ENCODE results near the gene UBTD2. TPM values are rescaled to one million over a fixed set of nuclear protein-coding genes. Genes with fewer than 3 reads are reported as not detected.

The UBTD2 gene
- total and polyA plus RNA-seq, 2 of the 4 experiments (the other 2 are of a cell fraction), result 11.2 to 20.6 TPM

DNA sequence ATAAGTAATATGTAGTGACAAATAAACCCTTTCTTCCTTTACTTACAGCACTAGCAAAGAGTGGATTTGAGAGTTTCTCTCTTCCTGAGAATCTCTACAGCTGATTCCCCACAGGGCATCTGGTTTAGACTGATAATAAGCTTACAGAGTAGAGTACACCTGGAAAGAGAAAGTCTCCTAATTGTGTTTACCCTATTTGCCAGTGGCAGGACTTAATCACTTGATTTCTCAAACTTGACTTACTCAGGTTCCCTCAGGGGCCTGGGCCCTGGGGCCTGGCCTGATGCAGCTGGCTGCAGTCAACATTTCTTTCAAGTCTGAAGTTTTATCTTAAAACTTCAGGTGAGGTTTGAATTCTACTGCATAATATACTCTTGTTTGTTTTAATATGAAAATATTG, 38.0 kb upstream of the UBTD2 start:
- H4K8ac ChIP-seq (ENCODE audit: low read depth in 2 of 2, low read length in 2 of 2), result no peak overlapping the region
- H3K4ac ChIP-seq (ENCODE audit: low read depth, low read length), result no peak overlapping the region
- no peak overlapping the region for H2AFZ ChIP-seq (replicated peaks; ENCODE audit: low read length, poor library complexity)
- no peaks in the 10 kb centered on the region for H3K36me3 ChIP-seq (ENCODE audit: control insufficient read depth, insufficient read depth, low read length)
- no peak overlapping the region for H2BK15ac ChIP-seq (ENCODE audit: low read depth, low read length)
- ChIA-PET CTCF (no interaction called here), POLR2A (ENCODE audit: unreplicated experiment) (no interaction called here)
- no peak for ATAC-seq (ENCODE audit: low read depth)
- no peak overlapping the region for H2AK9ac ChIP-seq (replicated peaks; ENCODE audit: low read depth, low read length, poor library complexity)
- no peak overlapping the region for H3K14ac ChIP-seq (replicated peaks; ENCODE audit: low read depth, low read length)
- H3K4me1 ChIP-seq (ENCODE audit: control insufficient read depth, insufficient read depth, low read length), result no peaks in the 10 kb centered on the region
- H3K4me2 ChIP-seq (ENCODE audit: low read depth, low read length), result no peak overlapping the region
- no peak overlapping the region for H2AK5ac ChIP-seq (ENCODE audit: low read depth, low read length)
- no peak overlapping the region for H3K18ac ChIP-seq (ENCODE audit: low read depth, low read length)
- H2BK5ac ChIP-seq (ENCODE audit: low read depth, low read length, poor library complexity, severe bottlenecking), result no peak overlapping the region
- no peak overlapping the region for H3K9ac ChIP-seq (ENCODE audit: low read depth, low read length)
- H3K27me3 ChIP-seq (ENCODE audit: control insufficient read depth, insufficient read depth, low read length), result no peaks in the 10 kb centered on the region
- H4K20me1 ChIP-seq (ENCODE audit: insufficient read depth, low read length), result no peaks in the 10 kb centered on the region
- H4K5ac ChIP-seq (ENCODE audit: low read depth, low read length), result no peak overlapping the region
- DNase-seq, result no peak
- dilution Hi-C loops (cut with HindIII; ENCODE audit: low sequenced_read_pairs, unreplicated experiment) (no loop called here), in situ Hi-C loops (cut with MboI; ENCODE audit: low sequenced_read_pairs) (no loop called here), intact Hi-C loops (cut with micrococcal nuclease) (no loop called here)
- H3K4me3 ChIP-seq (ENCODE audit: insufficient read depth, low read depth, low read length), result no peak overlapping the region
- H3K9me1 ChIP-seq (ENCODE audit: insufficient read depth, low read length), result no peaks in the 10 kb centered on the region
- no peaks in the 10 kb centered on the region for H3K79me1 ChIP-seq (ENCODE audit: low read depth in 1 of 2, low read length in 2 of 2)
- H2BK120ac ChIP-seq (ENCODE audit: low read depth, low read length), result no peak overlapping the region
- H2BK20ac ChIP-seq (ENCODE audit: low read depth, low read length), result no peak overlapping the region
- no TSS peak for BruUV-seq (replicated peaks)
- no peak for TF ChIP-seq RFX5 (IDR thresholded peaks at IDR 0.05; ENCODE audit: low read depth, low read length)
- no peak overlapping the region for H3K56ac ChIP-seq (ENCODE audit: extremely low read depth, insufficient read depth, low read length)
- H3K23ac ChIP-seq (ENCODE audit: low read depth, low read length), result no peak overlapping the region
- H4K91ac ChIP-seq (ENCODE audit: insufficient read depth, low read depth, low read length), result no peak overlapping the region
- no peaks in the 10 kb centered on the region for H3K9me3 ChIP-seq (ENCODE audit: control insufficient read depth, insufficient read depth, low read length)
- H3K27ac ChIP-seq (ENCODE audit: insufficient read depth, low read length), result no peak overlapping the region
